Measurements from ENCODE around the gene MED14. TPM values are rescaled to one million over a fixed set of nuclear protein-coding genes. Genes with fewer than 3 reads are reported as not detected.
"Not testable (repeated sequence)": the region's sequence is repeated elsewhere in the genome, so short reads cannot be mapped to it uniquely, and the experiment has no call there.

The MED14 gene
- total RNA-seq, 4 donors from 2014 or later, result 19.4 to 33.1 (median 24.3) TPM

DNA sequence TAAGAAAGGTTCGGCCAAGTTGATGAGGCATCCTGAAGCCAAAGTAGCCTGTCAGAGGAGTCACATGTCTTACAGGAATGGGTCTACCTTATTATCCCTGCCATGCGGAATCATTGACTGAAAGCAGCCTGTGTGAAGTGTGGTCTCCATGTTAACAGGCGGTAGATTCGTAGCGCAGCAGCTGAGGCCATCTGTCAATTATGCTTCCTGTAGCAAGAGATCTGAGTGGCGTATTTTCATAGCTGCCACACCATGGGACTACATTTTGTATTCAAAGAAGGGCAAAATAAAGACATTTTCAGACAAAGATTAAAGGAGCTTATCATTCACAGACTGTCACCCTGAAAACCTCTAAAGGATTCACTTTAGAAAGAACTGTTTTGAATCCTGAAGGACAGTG is 11.2 kb upstream of the MED14 start:
- H3K27ac ChIP-seq, result no peak overlapping the region
- no peaks in the 10 kb centered on the region for H3K9me3 ChIP-seq
- WGBS, 2 donors (ENCODE audit: low coverage in 1 of 2), result 87 to 94% methylated on average over 3 to 6 of the region's 6 CpGs
- no peak overlapping the region for H3K4me3 ChIP-seq
- H3K4me1 ChIP-seq, result no peaks in the 10 kb centered on the region
- no peaks in the 10 kb centered on the region for H3K36me3 ChIP-seq
- TF ChIP-seq POLR2AphosphoS5 (IDR thresholded peaks at IDR 0.05) (no peak), EP300 (IDR thresholded peaks at IDR 0.05) (no peak)
- no peak for ATAC-seq
- H3K27me3 ChIP-seq, result no peaks in the 10 kb centered on the region

DNA sequence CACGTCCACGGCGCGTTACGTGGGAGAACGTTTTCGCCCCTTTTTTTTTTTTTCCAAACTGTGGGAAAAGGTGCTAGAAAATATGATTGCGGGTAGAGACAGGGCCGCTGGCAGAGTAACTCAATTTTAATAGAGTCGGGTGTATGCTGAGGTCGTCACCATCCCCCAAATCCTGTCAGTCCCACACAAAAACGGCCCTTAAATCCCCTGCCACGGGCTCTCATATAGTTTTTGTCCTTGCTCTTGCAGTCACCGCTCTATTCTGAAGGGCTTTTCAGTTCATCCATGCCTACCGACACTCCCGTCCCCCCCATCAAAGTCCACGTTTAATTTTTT is 796 bp upstream of the MED14 start:
- Histone ChIP-seq H3K27me3 (no peaks in the 10 kb centered on the region), H3K36me3 (no peaks in the 10 kb centered on the region), H3K27ac (peak overlapping the region; percentile 92 to 96 (median 92)), H3K4me1 (peaks cover 0 to 35% (median 0%) of the 10 kb centered on the region in 3 donors), H3K9me3 (no peaks in the 10 kb centered on the region), H3K4me3 (peak overlapping the region; percentile 72 to 76)
- ATAC-seq, result no peak
- TF ChIP-seq, protein P1, sequence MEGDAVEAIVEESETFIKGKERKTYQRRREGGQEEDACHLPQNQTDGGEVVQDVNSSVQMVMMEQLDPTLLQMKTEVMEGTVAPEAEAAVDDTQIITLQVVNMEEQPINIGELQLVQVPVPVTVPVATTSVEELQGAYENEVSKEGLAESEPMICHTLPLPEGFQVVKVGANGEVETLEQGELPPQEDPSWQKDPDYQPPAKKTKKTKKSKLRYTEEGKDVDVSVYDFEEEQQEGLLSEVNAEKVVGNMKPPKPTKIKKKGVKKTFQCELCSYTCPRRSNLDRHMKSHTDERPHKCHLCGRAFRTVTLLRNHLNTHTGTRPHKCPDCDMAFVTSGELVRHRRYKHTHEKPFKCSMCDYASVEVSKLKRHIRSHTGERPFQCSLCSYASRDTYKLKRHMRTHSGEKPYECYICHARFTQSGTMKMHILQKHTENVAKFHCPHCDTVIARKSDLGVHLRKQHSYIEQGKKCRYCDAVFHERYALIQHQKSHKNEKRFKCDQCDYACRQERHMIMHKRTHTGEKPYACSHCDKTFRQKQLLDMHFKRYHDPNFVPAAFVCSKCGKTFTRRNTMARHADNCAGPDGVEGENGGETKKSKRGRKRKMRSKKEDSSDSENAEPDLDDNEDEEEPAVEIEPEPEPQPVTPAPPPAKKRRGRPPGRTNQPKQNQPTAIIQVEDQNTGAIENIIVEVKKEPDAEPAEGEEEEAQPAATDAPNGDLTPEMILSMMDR (IDR thresholded peaks at IDR 0.05), result no peak
- TF ChIP-seq POLR2AphosphoS5 (IDR thresholded peaks at IDR 0.05), result no peak
- no peak for TF ChIP-seq EP300 (IDR thresholded peaks at IDR 0.05)
- no peak for TF ChIP-seq POLR2A (IDR thresholded peaks at IDR 0.05)
- WGBS, 2 donors (ENCODE audit: low coverage in 1 of 2), result 0% methylated on average over 5 to 14 of the region's 17 CpGs

DNA sequence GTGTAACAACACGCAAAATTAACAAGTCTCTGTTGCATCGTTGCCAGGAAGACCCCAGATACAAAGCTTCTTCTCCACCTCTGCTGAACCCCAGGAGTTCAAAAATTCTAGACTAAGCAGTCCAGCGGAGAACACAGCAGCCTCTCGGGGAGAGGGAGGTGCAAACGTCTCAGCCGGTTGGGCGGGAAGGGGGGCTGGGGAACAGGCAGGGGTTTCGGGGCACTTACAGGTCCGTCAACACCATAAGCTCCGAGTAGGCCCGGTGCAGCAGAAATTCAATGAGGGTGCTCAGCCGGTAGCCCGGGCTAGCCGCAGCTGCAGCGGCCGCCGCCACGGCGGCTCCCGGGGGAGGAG is 394 bp downstream of the MED14 start:
- Histone ChIP-seq H3K27ac (peak overlapping the region; percentile 92 to 96 (median 92)), H3K9me3 (no peaks in the 10 kb centered on the region), H3K27me3 (no peaks in the 10 kb centered on the region), H3K36me3 (no peaks in the 10 kb centered on the region), H3K4me3 (peak overlapping the region; percentile 72 to 76), H3K4me1 (peaks cover 0 to 46% (median 0%) of the 10 kb centered on the region in 3 donors)
- TF ChIP-seq POLR2AphosphoS5 (IDR thresholded peaks at IDR 0.05) (no peak), EP300 (IDR thresholded peaks at IDR 0.05) (no peak), POLR2A (IDR thresholded peaks at IDR 0.05) (no peak)
- TF ChIP-seq, protein P1 (IDR thresholded peaks at IDR 0.05), result no peak
- 0% methylated on average over 2 of the region's 20 CpGs; no CpG with 5 or more reads in 1 of the 2 donors for WGBS, 2 donors (ENCODE audit: low coverage in 1 of 2)
- no peak for ATAC-seq

DNA sequence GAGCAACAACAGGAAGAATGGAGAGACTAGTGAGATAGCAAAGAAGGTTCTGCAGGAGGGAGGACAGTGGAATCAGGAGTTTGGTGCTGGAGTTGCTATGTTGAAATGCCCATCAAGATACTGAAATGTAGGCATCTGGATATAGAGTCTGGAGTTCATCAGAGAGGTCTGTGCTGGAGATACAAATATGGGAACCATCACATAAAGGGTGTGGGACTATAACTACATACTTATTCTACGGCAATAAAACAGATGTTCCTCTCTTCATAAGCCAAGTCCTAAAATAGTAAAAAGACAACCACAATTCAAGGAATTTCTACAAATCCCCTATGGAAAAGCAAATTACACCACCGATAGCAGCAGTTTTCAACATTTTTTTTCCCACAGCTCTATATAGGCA is 1.6 kb downstream of the MED14 start:
- H3K9me3 ChIP-seq, result no peaks in the 10 kb centered on the region
- peaks cover 0 to 51% (median 0%) of the 10 kb centered on the region in 3 donors for H3K4me1 ChIP-seq
- ATAC-seq, result no peak
- WGBS, 2 donors (ENCODE audit: low coverage in 1 of 2), result 0 to 33% methylated on average over 2 of the region's 2 CpGs
- H3K27ac ChIP-seq, result no peak overlapping the region
- no peaks in the 10 kb centered on the region for H3K36me3 ChIP-seq
- no peaks in the 10 kb centered on the region for H3K27me3 ChIP-seq
- peak overlapping the region in 1 of 2 donors; percentile 76 for H3K4me3 ChIP-seq
- TF ChIP-seq, protein P1 (IDR thresholded peaks at IDR 0.05), result no peak
- TF ChIP-seq POLR2A (IDR thresholded peaks at IDR 0.05) (no peak), EP300 (IDR thresholded peaks at IDR 0.05) (no peak), POLR2AphosphoS5 (IDR thresholded peaks at IDR 0.05) (no peak)

DNA sequence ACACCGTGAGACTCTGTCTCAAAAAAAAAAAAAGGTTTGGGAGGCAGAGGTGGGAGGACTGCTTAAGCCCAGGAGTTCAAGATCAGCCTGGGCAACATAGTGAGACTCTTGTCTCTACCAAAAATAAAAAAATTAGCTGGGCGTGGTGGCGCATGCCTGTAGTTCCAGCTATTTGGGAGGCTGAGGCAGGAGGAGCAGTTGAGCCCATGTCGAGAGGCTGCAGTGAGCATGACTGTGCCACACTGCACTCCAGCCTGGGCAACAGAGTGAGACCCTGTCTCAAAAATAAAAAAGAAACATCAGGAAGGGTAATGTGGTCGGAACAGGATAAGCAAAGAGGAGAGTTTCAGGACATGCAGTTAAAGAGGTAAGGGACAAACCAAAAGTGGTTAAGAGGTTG is 2.8 kb downstream of the MED14 start:
- ATAC-seq, H3K4me3 ChIP-seq, H3K9me3 ChIP-seq, H3K27ac ChIP-seq, H3K27me3 ChIP-seq, H3K36me3 ChIP-seq: not testable (repeated sequence)
- WGBS, 2 donors (ENCODE audit: low coverage in 1 of 2), result 94 to 100% methylated on average over 2 to 4 of the region's 5 CpGs
- H3K4me1 ChIP-seq, result peaks cover 0 to 51% (median 0%) of the 10 kb centered on the region in 3 donors

DNA sequence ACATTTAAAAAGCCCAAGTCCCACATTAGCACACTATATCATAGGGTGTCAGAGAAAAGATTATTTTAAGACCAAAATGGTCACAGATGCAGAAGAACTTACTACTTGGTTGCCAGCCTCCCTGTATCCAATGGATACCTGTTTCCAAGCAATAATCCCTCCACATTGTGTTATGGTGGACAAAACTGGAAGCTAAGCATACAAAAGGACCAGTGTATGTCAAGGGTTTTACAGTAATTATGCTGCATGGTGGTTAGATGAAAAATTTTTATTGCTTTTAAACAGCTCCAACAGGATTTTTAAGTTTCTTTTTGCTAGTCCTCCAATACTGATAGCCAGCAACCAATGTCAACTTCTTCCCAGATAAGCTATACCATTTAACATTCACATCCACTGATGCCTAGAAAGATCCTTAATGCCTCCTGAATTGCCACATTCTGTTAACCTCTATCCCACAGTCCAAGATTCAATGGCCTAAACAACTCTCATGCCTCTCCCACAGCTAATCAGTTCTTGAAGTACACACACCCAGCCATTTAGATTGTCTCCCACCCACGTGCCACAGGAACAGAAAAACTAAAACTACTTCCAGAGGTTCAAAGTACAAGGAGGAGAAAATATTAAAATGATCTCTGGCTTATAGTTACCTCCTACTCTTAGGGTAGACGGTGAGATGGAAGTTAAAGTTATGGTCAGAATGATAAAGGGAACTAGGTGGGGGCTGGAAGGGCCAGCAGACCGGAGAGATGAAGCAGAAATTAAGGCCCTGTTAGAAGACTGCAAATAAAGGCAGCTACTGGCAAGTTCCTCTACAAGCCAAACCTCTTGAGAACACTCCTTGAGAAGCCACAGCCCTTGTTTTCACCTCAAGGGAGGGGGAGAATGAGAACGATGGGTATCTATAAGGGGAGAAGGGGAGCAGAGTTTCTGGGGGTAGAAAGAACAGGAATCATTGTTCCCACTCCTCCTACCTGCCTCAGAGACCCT is 5.5 kb downstream of the MED14 start:
- Histone ChIP-seq H3K27me3 (no peaks in the 10 kb centered on the region), H3K9me3 (no peaks in the 10 kb centered on the region), H3K36me3 (peaks cover 0 to 5% of the 10 kb centered on the region in 2 donors), H3K27ac (no peak overlapping the region), H3K4me1 (peaks cover 0 to 44% (median 0%) of the 10 kb centered on the region in 3 donors), H3K4me3 (no peak overlapping the region)
- no peak for ATAC-seq
- WGBS, 2 donors (ENCODE audit: low coverage in 1 of 2), result 47% methylated on average over 3 of the region's 4 CpGs; no CpG with 5 or more reads in 1 of the 2 donors
- TF ChIP-seq POLR2AphosphoS5 (IDR thresholded peaks at IDR 0.05) (no peak), POLR2A (IDR thresholded peaks at IDR 0.05) (no peak), EP300 (IDR thresholded peaks at IDR 0.05) (no peak)
- TF ChIP-seq, protein P1 (IDR thresholded peaks at IDR 0.05), result no peak

Measured in gastroesophageal sphincter (tissue), 4 donors.